Measurements from ENCODE around the gene ST6GALNAC4. TPM values are rescaled to one million over a fixed set of nuclear protein-coding genes. Genes with fewer than 3 reads are reported as not detected.
A peak's percentile ranks its signal among the peaks of the same experiment; 100 is the strongest.

The ST6GALNAC4 gene
- total and polyA plus RNA-seq, 10 of the 15 experiments (the other 5 are each of a cell fraction or from before 2014, with no cell fraction given) = 4.2 to 63.2 (median 35.2) TPM

DNA sequence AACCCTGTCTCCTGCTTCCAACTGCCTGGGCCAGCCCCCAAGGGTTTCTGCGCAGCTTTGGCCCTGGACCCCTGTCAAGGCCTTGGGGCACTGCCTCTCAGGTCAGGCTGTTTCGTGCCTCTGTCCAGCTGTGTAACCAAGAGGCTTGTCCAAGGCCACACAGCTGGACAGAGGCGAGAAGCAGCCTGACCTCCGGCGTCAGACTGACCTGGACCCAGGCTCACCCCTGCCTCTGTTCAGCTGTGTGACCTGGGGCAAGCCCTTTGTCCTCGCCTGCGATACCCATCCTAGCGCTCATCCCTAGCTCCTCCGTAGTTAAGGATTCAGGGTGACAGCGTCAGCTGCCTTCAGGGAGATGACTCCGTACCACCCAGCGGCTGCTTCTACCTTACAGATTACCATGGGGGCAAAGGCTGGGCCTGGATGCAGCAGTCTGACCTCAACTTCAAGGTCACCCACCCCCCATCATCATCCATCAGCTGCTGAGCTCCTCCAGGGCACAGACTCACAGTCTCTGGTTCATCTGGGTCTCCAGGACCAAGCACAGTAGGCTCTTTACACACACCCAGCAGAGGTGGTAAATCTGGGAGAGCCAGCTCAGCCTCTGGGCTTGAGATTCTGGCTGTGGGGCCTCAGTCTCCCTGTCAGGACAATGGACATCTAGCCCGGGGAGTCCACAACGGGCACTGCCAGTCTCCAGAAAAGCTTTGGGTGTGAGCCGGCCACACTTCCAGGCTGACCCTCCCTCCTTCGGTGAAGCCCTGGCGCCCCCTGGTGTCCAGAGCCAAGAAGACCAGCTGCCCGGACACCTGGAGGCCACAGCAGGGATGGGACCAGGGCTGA is 47.3 kb downstream of the ST6GALNAC4 start (continued):
- TF ChIP-seq, protein P1, sequence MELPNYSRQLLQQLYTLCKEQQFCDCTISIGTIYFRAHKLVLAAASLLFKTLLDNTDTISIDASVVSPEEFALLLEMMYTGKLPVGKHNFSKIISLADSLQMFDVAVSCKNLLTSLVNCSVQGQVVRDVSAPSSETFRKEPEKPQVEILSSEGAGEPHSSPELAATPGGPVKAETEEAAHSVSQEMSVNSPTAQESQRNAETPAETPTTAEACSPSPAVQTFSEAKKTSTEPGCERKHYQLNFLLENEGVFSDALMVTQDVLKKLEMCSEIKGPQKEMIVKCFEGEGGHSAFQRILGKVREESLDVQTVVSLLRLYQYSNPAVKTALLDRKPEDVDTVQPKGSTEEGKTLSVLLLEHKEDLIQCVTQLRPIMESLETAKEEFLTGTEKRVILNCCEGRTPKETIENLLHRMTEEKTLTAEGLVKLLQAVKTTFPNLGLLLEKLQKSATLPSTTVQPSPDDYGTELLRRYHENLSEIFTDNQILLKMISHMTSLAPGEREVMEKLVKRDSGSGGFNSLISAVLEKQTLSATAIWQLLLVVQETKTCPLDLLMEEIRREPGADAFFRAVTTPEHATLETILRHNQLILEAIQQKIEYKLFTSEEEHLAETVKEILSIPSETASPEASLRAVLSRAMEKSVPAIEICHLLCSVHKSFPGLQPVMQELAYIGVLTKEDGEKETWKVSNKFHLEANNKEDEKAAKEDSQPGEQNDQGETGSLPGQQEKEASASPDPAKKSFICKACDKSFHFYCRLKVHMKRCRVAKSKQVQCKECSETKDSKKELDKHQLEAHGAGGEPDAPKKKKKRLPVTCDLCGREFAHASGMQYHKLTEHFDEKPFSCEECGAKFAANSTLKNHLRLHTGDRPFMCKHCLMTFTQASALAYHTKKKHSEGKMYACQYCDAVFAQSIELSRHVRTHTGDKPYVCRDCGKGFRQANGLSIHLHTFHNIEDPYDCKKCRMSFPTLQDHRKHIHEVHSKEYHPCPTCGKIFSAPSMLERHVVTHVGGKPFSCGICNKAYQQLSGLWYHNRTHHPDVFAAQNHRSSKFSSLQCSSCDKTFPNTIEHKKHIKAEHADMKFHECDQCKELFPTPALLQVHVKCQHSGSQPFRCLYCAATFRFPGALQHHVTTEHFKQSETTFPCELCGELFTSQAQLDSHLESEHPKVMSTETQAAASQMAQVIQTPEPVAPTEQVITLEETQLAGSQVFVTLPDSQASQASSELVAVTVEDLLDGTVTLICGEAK (IDR thresholded peaks at IDR 0.05; ENCODE audit: borderline replicate concordance) = no peak
- TF ChIP-seq, protein P2, sequence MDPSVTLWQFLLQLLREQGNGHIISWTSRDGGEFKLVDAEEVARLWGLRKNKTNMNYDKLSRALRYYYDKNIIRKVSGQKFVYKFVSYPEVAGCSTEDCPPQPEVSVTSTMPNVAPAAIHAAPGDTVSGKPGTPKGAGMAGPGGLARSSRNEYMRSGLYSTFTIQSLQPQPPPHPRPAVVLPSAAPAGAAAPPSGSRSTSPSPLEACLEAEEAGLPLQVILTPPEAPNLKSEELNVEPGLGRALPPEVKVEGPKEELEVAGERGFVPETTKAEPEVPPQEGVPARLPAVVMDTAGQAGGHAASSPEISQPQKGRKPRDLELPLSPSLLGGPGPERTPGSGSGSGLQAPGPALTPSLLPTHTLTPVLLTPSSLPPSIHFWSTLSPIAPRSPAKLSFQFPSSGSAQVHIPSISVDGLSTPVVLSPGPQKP (IDR thresholded peaks at IDR 0.05; ENCODE audit: low read depth, low read length) = no peak
- TF ChIP-seq ZNF384 (IDR thresholded peaks at IDR 0.05; ENCODE audit: borderline replicate concordance, low read depth, low read length) (no peak), IKZF1 (conservative IDR thresholded peaks at IDR 0.05) (no peak), ETV6 (conservative IDR thresholded peaks at IDR 0.05 in 1 of 2, IDR thresholded peaks at IDR 0.05 in 1 of 2; ENCODE audit: borderline replicate concordance in 1 of 2, low read depth in 1 of 2) (no peak), BMI1 (IDR thresholded peaks at IDR 0.05; ENCODE audit: borderline replicate concordance) (no peak), SP1 (IDR thresholded peaks at IDR 0.05; ENCODE audit: low read depth, low read length) (peak; percentile 26), SMAD5 (IDR thresholded peaks at IDR 0.05; ENCODE audit: low read depth) (no peak), PML (IDR thresholded peaks at IDR 0.05; ENCODE audit: low read length) (no peak), MYB (IDR thresholded peaks at IDR 0.05; ENCODE audit: borderline replicate concordance, low read depth, low read length) (no peak), RAD21 (IDR thresholded peaks at IDR 0.05; ENCODE audit: insufficient read depth, low read depth, low read length) (peak; percentile 99), MTA2 (IDR thresholded peaks at IDR 0.05; ENCODE audit: low read depth) (no peak), CREM (IDR thresholded peaks at IDR 0.05; ENCODE audit: low read depth) (no peak), LARP7 (IDR thresholded peaks at IDR 0.05) (no peak)
- TF ChIP-seq, protein P3, sequence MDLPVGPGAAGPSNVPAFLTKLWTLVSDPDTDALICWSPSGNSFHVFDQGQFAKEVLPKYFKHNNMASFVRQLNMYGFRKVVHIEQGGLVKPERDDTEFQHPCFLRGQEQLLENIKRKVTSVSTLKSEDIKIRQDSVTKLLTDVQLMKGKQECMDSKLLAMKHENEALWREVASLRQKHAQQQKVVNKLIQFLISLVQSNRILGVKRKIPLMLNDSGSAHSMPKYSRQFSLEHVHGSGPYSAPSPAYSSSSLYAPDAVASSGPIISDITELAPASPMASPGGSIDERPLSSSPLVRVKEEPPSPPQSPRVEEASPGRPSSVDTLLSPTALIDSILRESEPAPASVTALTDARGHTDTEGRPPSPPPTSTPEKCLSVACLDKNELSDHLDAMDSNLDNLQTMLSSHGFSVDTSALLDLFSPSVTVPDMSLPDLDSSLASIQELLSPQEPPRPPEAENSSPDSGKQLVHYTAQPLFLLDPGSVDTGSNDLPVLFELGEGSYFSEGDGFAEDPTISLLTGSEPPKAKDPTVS (IDR thresholded peaks at IDR 0.05; ENCODE audit: low read depth, low read length) = no peak
- TF ChIP-seq, protein P4, sequence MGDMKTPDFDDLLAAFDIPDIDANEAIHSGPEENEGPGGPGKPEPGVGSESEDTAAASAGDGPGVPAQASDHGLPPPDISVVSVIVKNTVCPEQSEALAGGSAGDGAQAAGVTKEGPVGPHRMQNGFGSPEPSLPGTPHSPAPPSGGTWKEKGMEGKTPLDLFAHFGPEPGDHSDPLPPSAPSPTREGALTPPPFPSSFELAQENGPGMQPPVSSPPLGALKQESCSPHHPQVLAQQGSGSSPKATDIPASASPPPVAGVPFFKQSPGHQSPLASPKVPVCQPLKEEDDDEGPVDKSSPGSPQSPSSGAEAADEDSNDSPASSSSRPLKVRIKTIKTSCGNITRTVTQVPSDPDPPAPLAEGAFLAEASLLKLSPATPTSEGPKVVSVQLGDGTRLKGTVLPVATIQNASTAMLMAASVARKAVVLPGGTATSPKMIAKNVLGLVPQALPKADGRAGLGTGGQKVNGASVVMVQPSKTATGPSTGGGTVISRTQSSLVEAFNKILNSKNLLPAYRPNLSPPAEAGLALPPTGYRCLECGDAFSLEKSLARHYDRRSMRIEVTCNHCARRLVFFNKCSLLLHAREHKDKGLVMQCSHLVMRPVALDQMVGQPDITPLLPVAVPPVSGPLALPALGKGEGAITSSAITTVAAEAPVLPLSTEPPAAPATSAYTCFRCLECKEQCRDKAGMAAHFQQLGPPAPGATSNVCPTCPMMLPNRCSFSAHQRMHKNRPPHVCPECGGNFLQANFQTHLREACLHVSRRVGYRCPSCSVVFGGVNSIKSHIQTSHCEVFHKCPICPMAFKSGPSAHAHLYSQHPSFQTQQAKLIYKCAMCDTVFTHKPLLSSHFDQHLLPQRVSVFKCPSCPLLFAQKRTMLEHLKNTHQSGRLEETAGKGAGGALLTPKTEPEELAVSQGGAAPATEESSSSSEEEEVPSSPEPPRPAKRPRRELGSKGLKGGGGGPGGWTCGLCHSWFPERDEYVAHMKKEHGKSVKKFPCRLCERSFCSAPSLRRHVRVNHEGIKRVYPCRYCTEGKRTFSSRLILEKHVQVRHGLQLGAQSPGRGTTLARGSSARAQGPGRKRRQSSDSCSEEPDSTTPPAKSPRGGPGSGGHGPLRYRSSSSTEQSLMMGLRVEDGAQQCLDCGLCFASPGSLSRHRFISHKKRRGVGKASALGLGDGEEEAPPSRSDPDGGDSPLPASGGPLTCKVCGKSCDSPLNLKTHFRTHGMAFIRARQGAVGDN (IDR thresholded peaks at IDR 0.05) = no peak
